Superior temporal gyrus (tissue), 1 donor: Measurements from ENCODE around the gene FAM83E.
"Not testable (repeated sequence)": the region's sequence is repeated elsewhere in the genome, so short reads cannot be mapped to it uniquely, and the experiment has no call there.

Source experiments
- DNase-seq: peaks from one replicate; pipeline ENCODE4 v3.0.0-alpha.2; 2016; ENCODE audit errors: extremely low spot score

The FAM83E gene

DNA sequence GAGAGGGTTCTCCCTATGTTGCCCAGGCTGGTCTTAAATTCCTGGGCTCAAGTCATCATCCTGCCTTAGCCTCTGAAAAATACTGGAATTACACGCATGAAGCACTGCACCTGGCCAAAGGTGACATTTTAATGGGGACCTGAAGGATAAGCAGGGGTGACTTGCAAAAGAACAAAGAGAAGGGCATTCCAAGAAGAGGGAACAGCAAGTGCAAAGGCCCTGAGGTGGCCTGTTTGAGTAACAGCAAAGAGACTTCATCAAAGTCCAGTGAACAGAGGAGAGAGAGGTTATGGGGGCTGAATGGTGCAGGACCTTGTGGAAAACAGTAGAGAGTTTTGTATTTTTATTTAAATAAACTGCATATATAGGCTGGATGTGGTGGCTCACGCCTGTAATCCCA is 27.0 kb upstream of the FAM83E start:
- DNase-seq = no peak

DNA sequence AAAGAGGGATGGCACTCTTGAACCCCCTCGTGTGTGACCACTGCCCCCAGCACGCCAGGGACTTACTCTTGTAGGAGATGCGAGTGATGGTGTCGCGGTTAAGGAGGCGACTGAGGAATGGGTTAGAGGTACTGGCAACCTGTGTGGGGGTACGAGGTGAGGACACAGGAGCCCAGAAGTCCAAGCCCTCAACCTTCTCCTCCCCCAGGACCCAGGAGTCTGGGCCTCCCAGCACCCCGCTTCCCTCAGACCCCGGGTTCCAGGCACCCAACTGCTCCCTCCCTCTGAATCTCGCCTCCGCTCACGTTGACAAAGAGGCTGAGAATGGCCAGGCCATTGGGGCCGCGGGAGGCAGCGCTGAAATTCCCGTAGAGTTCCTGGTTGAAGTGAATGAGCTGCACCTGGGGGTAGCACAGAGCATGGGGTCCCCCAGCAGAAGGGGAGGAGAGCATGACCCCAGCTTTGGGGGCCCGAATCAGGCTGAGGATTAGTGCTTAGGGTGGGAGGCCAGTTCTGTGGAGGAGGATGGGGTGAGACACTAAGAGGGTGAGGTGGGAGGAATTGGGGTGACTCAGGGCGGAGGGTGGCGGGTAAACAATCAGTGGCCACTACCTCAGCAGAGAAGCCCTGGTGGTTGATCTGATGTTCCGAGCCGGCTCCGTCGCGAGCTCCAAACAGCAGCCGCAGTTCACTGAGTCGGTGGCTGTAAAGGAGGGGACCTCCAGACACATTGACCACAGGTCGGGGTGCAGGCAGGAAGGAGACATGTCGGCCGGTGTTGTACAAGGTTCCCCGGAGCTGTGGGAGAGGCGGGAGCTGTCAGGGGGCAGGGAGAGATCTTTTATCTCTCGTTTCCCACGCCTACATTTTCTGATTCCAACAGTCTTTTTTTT is 24.9 kb upstream of the FAM83E start:
- DNase-seq = no peak

DNA sequence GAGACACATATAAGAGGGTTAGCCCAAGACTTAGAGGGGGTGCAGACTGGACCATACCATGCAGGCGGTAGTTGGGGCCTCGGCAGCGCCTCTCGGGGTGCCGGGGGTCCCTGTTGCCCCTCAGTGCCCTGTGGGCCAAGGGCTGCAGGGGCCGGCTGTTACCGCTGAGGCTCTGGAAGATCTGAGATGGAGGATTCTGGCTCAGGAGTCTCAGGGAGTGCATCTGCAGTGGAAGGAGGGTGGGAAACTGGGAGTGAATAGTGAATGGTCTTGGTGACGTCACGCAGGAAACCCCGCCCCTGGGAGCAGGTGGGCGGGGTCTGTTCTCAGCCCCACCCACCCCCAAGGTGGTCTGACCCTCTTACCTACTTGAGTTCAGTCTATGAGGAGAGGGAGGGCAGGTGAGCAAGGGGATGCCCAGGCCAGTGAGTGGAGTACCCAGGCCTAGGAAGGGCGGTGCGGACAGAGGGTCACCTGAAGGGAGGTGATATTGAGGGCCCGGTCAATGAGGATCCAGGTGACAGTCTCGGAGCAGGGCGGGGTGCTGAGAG is 24.0 kb upstream of the FAM83E start:
- no peak for DNase-seq

DNA sequence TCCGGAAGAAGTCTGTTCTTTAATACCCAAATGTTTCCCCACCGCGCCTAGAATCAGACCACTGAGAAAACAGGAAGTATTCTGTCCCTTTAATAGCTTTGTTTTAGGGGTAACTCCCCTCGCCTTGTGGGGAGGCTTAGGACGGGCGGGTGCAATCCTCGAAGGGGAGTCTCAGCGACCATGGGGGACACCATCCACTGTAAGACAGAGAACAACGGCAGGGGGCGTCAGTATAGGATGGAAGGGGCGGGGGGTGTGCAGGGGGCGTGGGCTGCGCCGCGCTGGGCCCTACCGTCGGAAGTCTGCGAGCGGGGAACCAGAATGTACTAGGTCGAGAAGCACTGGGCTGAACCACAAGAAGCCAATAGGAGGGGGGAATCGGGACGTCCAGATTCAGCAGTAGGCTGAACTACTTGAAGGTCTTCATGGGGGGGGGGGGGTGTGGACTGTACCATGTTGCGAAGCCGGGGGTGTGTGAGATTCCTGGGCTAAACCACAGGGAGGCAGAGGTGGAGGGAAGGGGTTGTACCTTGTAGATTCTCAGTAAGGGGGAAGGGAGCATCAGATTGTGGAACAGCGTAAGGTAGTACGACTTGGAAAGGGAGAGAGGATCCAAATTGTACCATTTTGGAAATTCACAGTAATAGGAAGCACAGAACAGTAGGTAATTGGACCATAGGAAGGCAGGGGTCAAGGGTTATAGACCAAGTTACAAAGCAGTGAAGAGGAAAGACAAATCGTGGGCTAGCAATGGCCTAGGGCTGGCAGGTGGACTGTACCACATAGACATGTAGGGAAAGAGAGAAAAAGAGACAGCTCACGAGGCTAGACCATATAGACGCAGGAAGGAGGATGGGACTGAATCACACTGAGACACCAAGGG is 23.3 kb upstream of the FAM83E start:
- DNase-seq = peak; percentile 88

DNA sequence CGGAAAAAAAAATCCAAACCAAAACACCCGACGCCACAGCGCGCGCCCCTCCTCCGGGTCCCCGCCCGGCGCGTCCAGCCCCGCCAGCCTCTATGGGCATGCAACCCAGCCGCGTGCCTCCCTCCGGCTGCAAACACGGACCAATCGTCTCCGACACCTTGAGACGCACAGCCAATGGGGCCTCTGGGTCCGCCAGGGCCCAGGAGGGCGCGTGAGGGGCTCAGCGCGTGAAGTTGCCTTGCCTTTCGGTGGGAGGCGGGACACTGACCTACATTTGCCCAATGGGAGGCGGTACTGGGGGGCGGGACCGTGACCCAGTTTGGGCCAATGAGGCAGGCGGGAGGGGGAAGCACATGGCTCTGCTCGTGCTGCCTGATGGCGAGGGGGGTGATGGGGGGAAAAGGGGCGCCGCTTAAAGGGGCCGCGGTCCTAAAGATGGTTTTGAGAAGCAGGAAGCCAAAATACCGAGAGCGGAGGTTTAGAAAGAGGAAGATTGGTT is 22.6 kb upstream of the FAM83E start:
- DNase-seq = peak; percentile 99

DNA sequence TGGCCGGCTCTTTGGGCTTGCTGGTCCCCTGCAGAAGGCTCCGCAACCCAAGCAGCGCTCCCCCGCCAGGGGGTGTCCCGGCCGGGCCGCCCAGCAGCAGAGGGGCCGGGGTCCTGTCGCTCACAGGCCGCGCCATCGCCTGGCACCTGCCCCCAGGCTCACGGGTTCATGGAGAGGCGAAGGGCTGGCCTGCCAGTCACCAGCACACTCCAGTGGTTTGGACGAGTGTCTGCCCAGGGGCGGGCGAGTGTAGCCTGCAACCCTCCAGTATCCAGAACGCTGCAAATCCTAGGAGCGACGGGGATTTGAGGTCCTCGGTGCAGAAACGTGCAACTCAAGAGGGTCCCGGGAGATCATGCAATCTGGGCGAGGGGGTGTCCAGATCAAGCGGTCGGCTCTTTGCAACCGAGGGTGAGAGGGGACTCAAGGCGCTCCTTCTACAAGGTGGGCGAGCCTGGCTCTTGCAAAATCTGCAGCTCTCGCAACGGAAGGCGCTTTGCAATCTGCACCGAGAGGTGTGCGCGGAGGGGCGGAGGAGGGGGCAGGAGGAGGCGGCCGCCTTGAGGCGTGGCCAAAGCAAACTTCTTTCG is 22.1 kb upstream of the FAM83E start, which contains the start of gene DBP:
DBP (minus strand) TSS at position 521 of the 590 bp plus-strand sequence; CDS start at position 136, 385 bp downstream.
- DNase-seq = no peak

DNA sequence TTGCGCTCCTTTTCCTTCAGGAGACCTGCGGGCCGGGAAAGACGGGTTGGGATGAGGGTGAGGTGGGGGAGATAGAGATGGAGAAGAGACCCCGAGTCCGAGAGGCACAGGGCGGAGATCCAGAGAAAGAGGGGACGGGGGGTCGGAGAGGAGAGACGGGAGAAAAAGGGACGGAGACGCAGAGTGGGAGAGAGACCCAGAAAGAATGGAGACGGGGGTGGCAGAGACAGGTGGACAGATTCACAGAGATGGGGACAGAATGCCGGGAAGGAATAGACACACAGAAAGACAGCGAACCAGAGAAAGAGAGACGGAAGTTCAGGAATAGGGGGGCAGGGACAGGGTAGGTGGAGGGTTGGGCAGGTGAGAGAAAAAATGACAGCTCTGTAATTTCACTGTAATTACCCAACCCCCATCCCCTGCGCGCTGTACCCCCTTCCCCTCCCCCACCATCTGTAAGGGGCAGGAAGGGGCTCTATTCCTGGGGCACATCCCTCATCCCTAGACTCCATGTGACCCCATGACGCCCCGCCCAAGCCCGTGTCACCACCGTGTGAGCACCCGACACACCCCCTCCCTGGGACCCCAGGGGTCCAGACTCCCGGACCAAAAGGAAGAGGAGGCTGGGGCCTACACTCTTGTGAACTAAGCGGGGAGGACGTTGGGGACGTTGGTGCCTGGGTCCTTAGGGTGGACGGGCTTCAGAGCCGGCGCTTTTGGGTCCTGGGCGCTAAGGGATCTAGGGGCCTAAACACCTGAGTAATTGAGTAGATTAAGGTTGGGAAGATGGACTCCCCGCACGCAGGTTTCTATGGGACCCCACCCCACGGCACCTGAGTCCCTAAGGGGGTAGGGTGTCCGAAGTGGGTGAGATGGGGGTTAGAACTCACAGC is 21.3 kb upstream of the FAM83E start:
- peak; percentile 40 for DNase-seq

DNA sequence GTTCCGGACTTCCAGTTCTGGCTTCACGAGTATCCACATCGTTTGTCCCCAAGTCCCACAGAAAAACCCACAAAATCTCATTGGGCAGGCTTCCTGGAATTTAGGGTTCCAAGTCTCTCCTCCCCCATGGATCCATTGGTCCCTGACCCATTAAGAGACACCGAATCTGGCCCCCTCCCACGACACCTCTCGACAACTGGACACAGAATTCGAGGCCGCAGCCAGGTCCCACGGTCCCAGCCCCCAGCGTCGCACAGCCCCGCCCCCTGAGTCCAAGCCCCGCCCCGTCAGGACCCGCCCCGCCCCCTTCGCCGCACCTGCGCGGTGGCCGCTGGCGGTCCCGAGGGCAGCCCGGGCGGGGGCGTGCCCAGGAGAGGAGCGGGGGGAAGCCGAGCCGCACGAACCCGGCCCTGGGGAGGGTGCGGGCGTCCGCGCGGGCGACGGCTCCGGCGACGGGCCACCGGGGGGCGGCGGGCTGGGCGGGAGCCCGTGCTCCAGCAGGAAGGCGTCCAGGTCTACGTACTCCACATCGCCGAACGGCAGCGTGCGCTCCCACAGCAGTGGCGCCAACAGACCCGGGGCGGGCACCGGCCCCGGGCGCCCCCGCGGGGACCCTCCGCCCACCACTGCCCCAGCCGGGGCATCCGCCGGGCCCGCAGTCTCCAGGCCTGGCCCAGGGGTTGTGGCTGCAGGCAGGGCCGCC is 20.5 kb upstream of the FAM83E start:
- DNase-seq = peak; percentile 24

DNA sequence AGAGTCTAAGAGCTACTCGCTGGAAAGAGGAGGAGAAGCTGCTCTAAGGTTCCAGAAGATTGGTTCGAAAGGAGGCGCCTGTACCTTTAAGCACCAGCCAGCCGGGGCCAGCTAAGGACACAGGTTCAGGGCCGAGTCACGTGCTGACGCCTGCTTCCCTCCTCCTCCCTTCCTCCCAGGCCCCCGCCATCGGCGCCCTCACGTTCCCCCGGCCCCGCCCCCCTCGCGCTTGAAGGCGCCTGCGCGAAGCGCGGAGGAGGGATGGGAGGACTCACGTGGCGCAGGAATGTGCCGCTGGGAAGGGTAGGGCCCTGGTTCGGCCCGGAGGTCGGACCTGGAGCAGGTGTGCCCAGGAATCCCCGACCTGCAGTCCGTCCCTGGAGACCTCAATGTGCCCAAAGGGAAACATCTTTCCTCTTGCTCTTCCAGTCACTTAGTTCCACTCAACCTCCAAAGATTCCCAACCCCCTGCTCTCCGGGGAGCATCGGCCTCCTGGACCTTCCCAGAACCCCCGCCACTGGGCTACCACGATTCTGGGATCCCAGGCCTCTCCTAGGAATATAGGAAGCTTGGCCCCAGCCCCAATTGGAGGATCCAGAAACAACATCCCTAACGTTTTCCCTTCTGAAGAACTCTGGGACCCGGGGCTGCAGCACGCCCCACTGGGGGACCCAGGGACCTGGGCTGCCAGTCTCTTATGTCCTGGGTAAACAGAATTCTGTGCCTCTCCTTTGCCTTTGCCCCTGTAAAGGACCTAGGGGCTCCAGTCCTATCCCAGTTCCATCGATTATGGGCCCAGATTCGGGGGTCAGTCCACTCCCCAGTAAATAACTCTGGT is 19.8 kb upstream of the FAM83E start:
- DNase-seq = peak; percentile 91

DNA sequence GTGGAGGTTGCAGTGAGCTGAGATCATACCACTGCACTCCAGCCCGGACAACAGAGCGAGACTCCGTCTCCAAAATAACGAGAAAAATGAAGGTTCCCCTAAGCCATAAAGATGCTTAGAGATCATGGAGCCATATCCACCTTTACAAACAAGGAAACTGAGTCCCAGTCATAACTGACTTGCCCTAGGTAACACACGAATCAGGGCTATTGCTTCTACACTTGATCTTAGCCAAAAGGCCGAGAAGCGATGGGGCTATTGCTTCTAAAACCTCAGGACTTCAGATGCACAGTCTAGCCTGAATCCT is 19.1 kb upstream of the FAM83E start:
- no peak for DNase-seq

DNA sequence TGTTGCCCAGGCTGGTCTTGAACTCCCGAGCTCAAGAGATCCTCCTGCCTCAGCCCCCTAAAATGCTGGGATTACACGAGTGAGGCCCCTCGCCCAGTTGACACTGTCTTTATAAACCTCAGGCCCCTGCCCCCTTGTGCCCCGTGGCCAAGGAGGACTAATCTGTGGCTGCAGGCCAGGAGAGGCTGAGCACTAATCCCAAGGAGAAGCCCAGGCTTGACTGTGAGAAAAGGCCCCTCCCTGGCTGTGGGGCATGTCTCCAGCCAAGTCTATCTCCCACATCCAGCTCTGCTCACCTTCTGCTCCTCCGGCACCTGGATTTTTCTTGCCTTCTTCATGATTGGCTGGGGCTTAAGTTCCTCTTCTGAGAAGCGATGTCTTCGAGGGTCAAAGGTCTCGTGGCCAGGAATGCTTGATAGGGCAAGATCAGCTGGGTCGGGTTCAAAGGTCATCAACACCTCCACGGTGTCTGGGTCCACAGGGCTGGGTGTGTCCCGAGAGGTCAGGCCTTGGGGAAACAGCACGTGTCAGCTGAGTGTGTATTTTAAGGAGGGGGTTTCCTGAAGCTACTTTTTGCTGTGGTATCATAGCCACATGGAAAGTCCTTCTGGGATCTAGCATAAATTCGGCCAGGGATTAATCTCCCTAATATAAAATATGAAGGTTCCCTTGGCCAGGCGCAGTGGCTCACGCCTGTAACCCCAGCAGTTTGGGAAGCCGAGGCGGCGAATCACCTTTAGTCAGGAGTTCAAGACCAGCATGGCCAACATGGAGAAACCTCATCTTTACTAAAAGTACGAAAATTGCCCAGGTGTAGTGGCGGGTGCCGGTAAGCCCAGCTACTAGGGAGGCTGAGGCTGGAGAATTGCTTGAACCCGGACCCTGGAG is 18.5 kb upstream of the FAM83E start:
- DNase-seq = no peak

DNA sequence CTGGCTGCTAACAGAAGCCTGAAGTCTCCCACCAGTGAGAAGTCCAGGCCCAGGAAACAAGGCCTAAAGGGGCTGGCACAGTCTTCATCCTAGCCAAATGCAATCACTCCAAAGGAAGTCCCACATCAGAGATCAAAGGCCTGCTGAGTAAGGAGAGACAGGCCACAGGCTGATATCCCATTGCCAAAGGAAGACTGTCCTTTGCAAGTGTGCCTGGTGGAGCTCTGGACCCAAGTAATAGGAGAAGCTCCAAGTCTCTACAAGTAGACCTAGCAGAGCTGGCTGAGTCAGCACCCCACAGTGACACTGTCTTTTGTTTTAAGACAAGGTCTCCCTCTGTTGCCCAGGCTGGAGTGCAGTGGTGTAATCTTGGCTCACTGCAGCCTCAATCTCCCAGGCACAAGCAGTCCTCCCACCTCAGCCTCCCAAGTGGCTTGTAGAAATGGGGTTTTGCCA is 17.8 kb upstream of the FAM83E start:
- DNase-seq = no peak

DNA sequence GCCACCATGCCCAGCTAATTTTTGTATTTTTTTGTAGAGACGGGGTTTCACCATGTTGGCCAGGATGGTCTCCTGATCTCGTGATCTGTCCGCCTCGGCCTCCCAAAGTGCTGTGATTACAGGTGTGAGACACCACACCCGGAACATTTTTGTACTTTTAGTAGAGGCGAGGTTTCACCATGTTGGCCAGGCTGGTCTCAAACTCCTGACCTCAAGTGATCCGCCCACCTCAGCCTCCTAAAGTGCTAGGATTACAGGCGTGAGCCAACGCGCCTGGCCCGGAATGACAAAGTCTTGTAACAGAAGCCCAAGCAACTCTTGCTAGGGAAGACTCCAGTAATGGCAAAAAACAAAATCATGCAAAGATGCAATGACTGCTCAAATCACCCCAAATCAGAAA is 17.4 kb upstream of the FAM83E start:
- not testable (repeated sequence) for DNase-seq

DNA sequence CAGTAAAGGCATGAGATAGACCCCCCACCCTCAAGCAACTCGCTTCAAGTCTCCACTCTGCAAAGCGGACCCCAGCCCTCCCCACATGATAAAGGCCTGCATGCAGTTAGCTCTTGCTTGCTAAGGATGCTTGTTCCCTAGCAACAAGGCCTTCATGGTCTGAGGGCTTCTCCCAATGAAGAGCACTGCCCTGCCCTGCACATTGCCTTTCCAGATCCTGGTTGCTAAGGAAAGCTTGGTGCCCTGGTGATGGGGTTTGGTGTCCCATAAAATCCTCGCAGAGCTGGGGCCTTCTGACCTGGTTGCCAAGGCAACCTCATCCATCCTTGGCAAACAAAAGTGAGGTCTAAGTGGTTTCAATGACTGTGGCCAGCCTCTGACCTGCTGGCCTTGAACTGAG is 16.3 kb upstream of the FAM83E start:
- DNase-seq = no peak

DNA sequence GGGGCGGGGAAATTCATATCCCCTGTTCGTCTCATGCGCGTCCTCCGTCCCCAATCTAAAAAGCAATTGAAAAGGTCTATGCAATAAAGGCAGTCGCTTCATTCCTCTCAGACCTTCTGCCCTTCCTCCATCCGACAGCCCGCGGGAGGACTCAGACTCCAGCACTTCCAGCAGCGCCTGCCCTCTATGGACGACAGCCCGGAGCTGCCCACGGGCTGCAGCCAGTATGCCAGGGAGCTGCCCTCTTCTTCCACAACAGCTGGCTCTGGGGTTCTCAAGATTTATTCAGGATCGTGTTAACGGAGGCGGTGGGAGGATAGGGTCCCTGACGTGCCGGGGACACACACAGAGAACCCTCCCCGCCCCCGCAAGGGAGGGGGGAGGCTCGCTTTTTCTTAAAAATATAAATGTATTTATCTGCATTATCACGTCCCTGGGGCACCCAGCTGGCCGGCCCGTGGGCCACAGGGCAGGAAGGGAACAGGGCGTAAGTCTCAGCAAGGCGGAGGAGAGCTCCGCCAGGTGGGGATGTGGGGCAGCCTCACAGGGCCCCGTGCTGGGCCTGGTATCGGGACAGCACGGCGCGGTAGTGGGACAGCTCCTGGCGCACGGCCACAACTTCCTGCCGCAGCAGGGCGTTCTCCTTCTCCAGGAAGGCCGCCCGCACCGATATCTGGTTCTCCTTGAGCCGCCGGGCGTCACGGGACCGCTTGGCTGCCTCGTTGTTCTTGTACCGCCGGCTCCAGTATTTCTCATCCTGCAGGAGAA is 15.6 kb upstream of the FAM83E start:
- DNase-seq = peak; percentile 21

DNA sequence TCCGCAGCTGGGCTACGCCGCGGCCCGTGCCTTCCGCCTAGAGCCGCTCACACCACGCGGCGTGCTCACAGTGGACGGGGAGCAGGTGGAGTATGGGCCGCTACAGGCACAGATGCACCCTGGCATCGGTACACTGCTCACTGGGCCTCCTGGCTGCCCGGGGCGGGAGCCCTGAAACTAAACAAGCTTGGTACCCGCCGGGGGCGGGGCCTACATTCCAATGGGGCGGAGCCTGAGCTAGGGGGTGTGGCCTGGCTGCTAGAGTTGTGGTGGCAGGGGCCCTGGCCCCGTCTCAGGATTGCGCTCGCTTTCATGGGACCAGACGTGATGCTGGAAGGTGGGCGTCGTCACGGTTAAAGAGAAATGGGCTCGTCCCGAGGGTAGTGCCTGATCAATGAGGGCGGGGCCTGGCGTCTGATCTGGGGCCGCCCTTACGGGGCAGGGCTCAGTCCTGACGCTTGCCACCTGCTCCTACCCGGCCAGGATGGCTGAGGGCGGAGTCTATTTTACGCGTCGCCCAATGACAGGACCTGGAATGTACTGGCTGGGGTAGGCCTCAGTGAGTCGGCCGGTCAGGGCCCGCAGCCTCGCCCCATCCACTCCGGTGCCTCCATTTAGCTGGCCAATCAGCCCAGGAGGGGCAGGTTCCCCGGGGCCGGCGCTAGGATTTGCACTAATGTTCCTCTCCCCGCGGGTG is 14.9 kb upstream of the FAM83E start:
- peak; percentile 33 for DNase-seq

DNA sequence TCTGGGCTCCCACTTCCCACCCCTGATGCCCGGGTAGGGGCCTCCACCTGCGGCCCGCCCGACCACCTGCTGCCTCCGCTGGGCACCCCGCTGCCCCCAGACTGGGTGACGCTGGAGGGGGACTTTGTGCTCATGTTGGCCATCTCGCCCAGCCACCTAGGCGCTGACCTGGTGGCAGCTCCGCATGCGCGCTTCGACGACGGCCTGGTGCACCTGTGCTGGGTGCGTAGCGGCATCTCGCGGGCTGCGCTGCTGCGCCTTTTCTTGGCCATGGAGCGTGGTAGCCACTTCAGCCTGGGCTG is 14.4 kb upstream of the FAM83E start:
- DNase-seq = no peak
